IMR-90 (cell line): ENCODE data around the gene NAE1. TPM values are rescaled to one million over a fixed set of nuclear protein-coding genes. Genes with fewer than 3 reads are reported as not detected.

Source experiments
- ATAC-seq: fragments of 200-7000 bp; cut with Tn5 transposase; 2 replicates; pipeline ENCODE4 v1.9.1; 2020; ENCODE audit warnings: low read depth, mild to moderate bottlenecking, moderate library complexity
- BruUV-seq: library from RNA; stranded (reverse); fragments of 400-500 nt; replicated peaks from 2 replicates; lab custom pipeline; 2021; lab: Mats Ljungman, UMichigan
- CTCF ChIA-PET: fragments of 300-600 bp; formaldehyde crosslinking; extraction: SDS; loops from one replicate; lab custom pipeline; 2021; ENCODE audit warnings: antibody characterized with exemption; lab: Yijun Ruan, JAX
- POLR2A ChIA-PET: fragments of 300-600 bp; sonication (Branson Sonifier 250); formaldehyde crosslinking; loops from one replicate; lab custom pipeline; 2022; ENCODE audit warnings: antibody characterized with exemption; ENCODE audit not compliant: unreplicated experiment; lab: Charles Lee
- DNase-seq: peaks from one replicate; pipeline ENCODE4 v3.0.0; 2013
- H2AFZ ChIP-seq: replicated peaks from 2 replicates; pipeline ENCODE3; 2013; ENCODE audit warnings: low read length, mild to moderate bottlenecking; ENCODE audit not compliant: poor library complexity
- H2AK5ac ChIP-seq: 2 replicates; pipeline ENCODE4 v1.6.1; 2013; ENCODE audit warnings: low read depth, low read length, inconsistent platforms
- H2AK9ac ChIP-seq: replicated peaks from 2 replicates; pipeline ENCODE3; 2013; ENCODE audit warnings: mild to moderate bottlenecking, low read depth, low read length, moderate library complexity; ENCODE audit not compliant: poor library complexity
- H2BK120ac ChIP-seq: 2 replicates; pipeline ENCODE4 v1.6.1; 2013; ENCODE audit warnings: low read depth, low read length, inconsistent platforms
- H2BK15ac ChIP-seq: 3 replicates; pipeline ENCODE4 v1.6.1; 2013; ENCODE audit warnings: low read depth, low read length, inconsistent platforms
- H2BK20ac ChIP-seq: 2 replicates; pipeline ENCODE4 v1.6.1; 2013; ENCODE audit warnings: low read depth, mild to moderate bottlenecking, inconsistent platforms, low read length, moderate library complexity
- H2BK5ac ChIP-seq: 2 replicates; pipeline ENCODE4 v1.6.1; 2013; ENCODE audit warnings: mild to moderate bottlenecking, low read depth, low read length, inconsistent platforms; ENCODE audit not compliant: poor library complexity, severe bottlenecking
- H3K14ac ChIP-seq: replicated peaks from 2 replicates; pipeline ENCODE4 v1.6.1; 2013; ENCODE audit warnings: low read depth, low read length, inconsistent platforms
- H3K18ac ChIP-seq: 2 replicates; pipeline ENCODE4 v1.6.1; 2013; ENCODE audit warnings: low read depth, low read length, control low read depth
- H3K23ac ChIP-seq: 2 replicates; pipeline ENCODE4 v1.6.1; 2013; ENCODE audit warnings: low read depth, low read length, inconsistent platforms
- H3K27ac ChIP-seq: 2 replicates; pipeline ENCODE4 v1.5.1; 2013; ENCODE audit warnings: mild to moderate bottlenecking, control low read depth, low read length; ENCODE audit not compliant: insufficient read depth
- H3K27me3 ChIP-seq: 2 replicates; pipeline ENCODE4 v1.6.1; 2013; ENCODE audit warnings: low read length; ENCODE audit not compliant: control insufficient read depth, insufficient read depth
- H3K36me3 ChIP-seq: 2 replicates; pipeline ENCODE4 v1.6.1; 2013; ENCODE audit warnings: low read length, mixed read lengths; ENCODE audit not compliant: control insufficient read depth, insufficient read depth
- H3K4ac ChIP-seq: 2 replicates; pipeline ENCODE4 v1.6.1; 2013; ENCODE audit warnings: low read depth, low read length, inconsistent platforms
- H3K4me1 ChIP-seq: 2 replicates; pipeline ENCODE4 v1.6.1; 2013; ENCODE audit warnings: low read length, mixed read lengths; ENCODE audit not compliant: control insufficient read depth, insufficient read depth
- H3K4me2 ChIP-seq: 2 replicates; pipeline ENCODE4 v1.6.1; 2013; ENCODE audit warnings: low read depth, mild to moderate bottlenecking, control low read depth, low read length, moderate library complexity
- H3K4me3 ChIP-seq: 2 replicates; pipeline ENCODE4 v1.5.1; 2013; ENCODE audit warnings: low read depth, mild to moderate bottlenecking, control low read depth, low read length, moderate library complexity; ENCODE audit not compliant: insufficient read depth
- H3K56ac ChIP-seq: 2 replicates; pipeline ENCODE4 v1.6.1; 2013; ENCODE audit warnings: low read length, inconsistent platforms; ENCODE audit not compliant: insufficient read depth; ENCODE audit errors: extremely low read depth
- H3K79me1 ChIP-seq, 2 experiments: 2 replicates each; pipeline ENCODE4 v1.6.1; 2013; ENCODE audit warnings: low read length in 2 of 2, inconsistent platforms in 1 of 2, low read depth in 1 of 2
- H3K9ac ChIP-seq: 2 replicates; pipeline ENCODE4 v1.6.1; 2013; ENCODE audit warnings: low read depth, low read length, control low read depth
- H3K9me1 ChIP-seq: 2 replicates; pipeline ENCODE4 v1.6.1; 2013; ENCODE audit warnings: low read length, inconsistent platforms; ENCODE audit not compliant: insufficient read depth
- H3K9me3 ChIP-seq: 2 replicates; pipeline ENCODE4 v1.6.1; 2013; ENCODE audit warnings: low read length; ENCODE audit not compliant: control insufficient read depth, insufficient read depth
- H4K20me1 ChIP-seq: 2 replicates; pipeline ENCODE4 v1.6.1; 2013; ENCODE audit warnings: low read length, inconsistent platforms; ENCODE audit not compliant: insufficient read depth
- H4K5ac ChIP-seq: 2 replicates; pipeline ENCODE4 v1.6.1; 2013; ENCODE audit warnings: mild to moderate bottlenecking, low read depth, low read length, control low read depth
- H4K8ac ChIP-seq, 2 experiments: 2 replicates each; pipeline ENCODE4 v1.6.1; 2013; ENCODE audit warnings: low read depth in 2 of 2, low read length in 2 of 2, control low read depth in 1 of 2, inconsistent platforms in 1 of 2
- H4K91ac ChIP-seq: 2 replicates; pipeline ENCODE4 v1.6.1; 2013; ENCODE audit warnings: low read depth, low read length, inconsistent platforms; ENCODE audit not compliant: insufficient read depth
- BHLHE40 ChIP-seq: fragments of 150-350 bp; IDR thresholded peaks from 2 replicates; pipeline ENCODE4 v1.6.1; 2016; ENCODE audit warnings: mild to moderate bottlenecking, low read depth, low read length
- MAFK ChIP-seq: IDR thresholded peaks from 2 replicates; pipeline ENCODE4 v1.6.1; 2012; ENCODE audit warnings: low read depth, low read length, improper control_type of control experiment
- NFE2L2 ChIP-seq: fragments of 150-350 bp; IDR thresholded peaks from 2 replicates; pipeline ENCODE4 v1.6.1; 2016; ENCODE audit warnings: low read depth, mild to moderate bottlenecking, low read length
- RCOR1 ChIP-seq: IDR thresholded peaks from 2 replicates; pipeline ENCODE4 v1.6.1; 2012; ENCODE audit warnings: mild to moderate bottlenecking, low read length, improper control_type of control experiment; ENCODE audit not compliant: insufficient replicate concordance
- USF2 ChIP-seq: fragments of 150-350 bp; IDR thresholded peaks from 2 replicates; pipeline ENCODE4 v1.6.1; 2017; ENCODE audit warnings: mild to moderate bottlenecking, antibody characterized with exemption, low read length, low read depth
- WGBS, 2 experiments: methylation state at CpG; one replicate each; pipeline versions ENCODE4 v1.1.5 to v1.1.7; 2013; ENCODE audit warnings: missing lambda C conversion rate in 2 of 2; ENCODE audit not compliant: insufficient read length in 1 of 2; ENCODE audit errors: extremely low coverage in 2 of 2; 5-methylcytosine and 5-hydroxymethylcytosine counted together
- dilution Hi-C: fragments of 300-500 bp; cut with HindIII; formaldehyde crosslinking; loops from one replicate; pipeline ENCODE4 v1.14.3; 2018; ENCODE audit warnings: low sequenced_read_pairs; ENCODE audit not compliant: unreplicated experiment
- in situ Hi-C: fragments of 300-500 bp; cut with MboI; formaldehyde crosslinking; loops from 3 replicates; pipeline ENCODE4 v1.14.3; 2019; ENCODE audit warnings: low sequenced_read_pairs, inconsistent platforms, mixed read lengths
- intact Hi-C: fragments of 100-400 bp; cut with micrococcal nuclease; formaldehyde crosslinking; loops from 2 replicates; pipeline ENCODE4 v1.10.0; 2022
- polyA plus RNA-seq, 3 experiments: library from polyadenylated mRNA; depleted of rRNA; stranded (reverse); fragments of >200 nt; gene quantifications; 2 replicates each; pipeline ENCODE4 v1.2.3, GENCODE V29; 2012; ENCODE audit warnings: low replicate concordance in 1 of 3
- total RNA-seq: library from RNA; depleted of rRNA; stranded (reverse); fragments of >200 nt; gene quantifications from 2 replicates; pipeline ENCODE4 v1.2.3, GENCODE V29; 2012

Gene NAE1
- total and polyA plus RNA-seq, 2 of the 4 experiments (the other 2 are of a cell fraction): 33.0 to 36.7 TPM

GRCh38 chr16:66853261-66854139, 22.7 kb upstream of the NAE1 start:
- H3K4me1 ChIP-seq: no peaks in the 10 kb centered on the region
- H3K27me3 ChIP-seq: peaks cover 34% of the 10 kb centered on the region
- no peak overlapping the region for H2BK15ac ChIP-seq
- H2BK20ac ChIP-seq: no peak overlapping the region
- H3K4me2 ChIP-seq: no peak overlapping the region
- intact Hi-C loops (no loop called here), in situ Hi-C loops (no loop called here), dilution Hi-C loops (no loop called here)
- no peak overlapping the region for H3K4ac ChIP-seq
- H3K23ac ChIP-seq: no peak overlapping the region
- H3K14ac ChIP-seq: no peak overlapping the region
- no peaks in the 10 kb centered on the region for H4K20me1 ChIP-seq
- DNase-seq (no peak), ATAC-seq (no peak)
- no peak overlapping the region for H4K5ac ChIP-seq
- TF ChIP-seq RCOR1 (no peak), BHLHE40 (no peak), USF2 (no peak), MAFK (no peak), NFE2L2 (no peak)
- no peaks in the 10 kb centered on the region for H3K79me1 ChIP-seq
- no peak overlapping the region for H4K8ac ChIP-seq
- POLR2A ChIA-PET: interaction anchor here (0.6 kb wide), 1 partner anchor 186 kb away, joined by 3 read pairs; no protein-coding TSS in a partner anchor
- no peaks in the 10 kb centered on the region for H3K9me3 ChIP-seq
- no peak overlapping the region for H2BK5ac ChIP-seq
- H3K56ac ChIP-seq: no peak overlapping the region
- H2AFZ ChIP-seq: no peak overlapping the region
- no peaks in the 10 kb centered on the region for H3K36me3 ChIP-seq
- no peak overlapping the region for H3K9ac ChIP-seq
- no TSS peak for BruUV-seq
- H2AK9ac ChIP-seq: no peak overlapping the region
- H4K91ac ChIP-seq: no peak overlapping the region
- H3K27ac ChIP-seq: no peak overlapping the region
- H3K9me1 ChIP-seq: no peaks in the 10 kb centered on the region
- no peak overlapping the region for H2BK120ac ChIP-seq
- no peak overlapping the region for H3K4me3 ChIP-seq
- WGBS, 2 experiments: 69% methylated on average over 3 of the region's 15 CpGs; no CpG with 5 or more reads in 1 of the 2 experiments
- CTCF ChIA-PET: no interaction called here
- no peak overlapping the region for H3K18ac ChIP-seq
- H2AK5ac ChIP-seq: no peak overlapping the region
